WTC11 (cell line): ENCODE data around the gene LIMCH1. TPM values are rescaled to one million over a fixed set of nuclear protein-coding genes. Genes with fewer than 3 reads are reported as not detected.

Experiments used
- ATAC-seq: fragments of 200-7000 bp; cut with Tn5 transposase; 2 replicates; pipeline ENCODE4 v1.10.0; 2021; ENCODE audit warnings: mild to moderate bottlenecking, moderate library complexity
- CTCF ChIA-PET: fragments of 300-600 bp; sonication (Branson Sonifier 250); formaldehyde crosslinking; loops from one replicate; lab custom pipeline; 2021; ENCODE audit warnings: antibody characterized with exemption; lab: Charles Lee
- POLR2A ChIA-PET: fragments of 350-600 bp; sonication (Branson Sonifier 250); formaldehyde crosslinking; loops from one replicate; lab custom pipeline; 2021; ENCODE audit warnings: antibody characterized with exemption; lab: Charles Lee
- DNase-seq: peaks from one replicate; pipeline ENCODE4 v3.0.0; 2021; ENCODE audit warnings: low spot score
- H3K27ac Mint-ChIP-seq: 2 replicates; pipeline ENCODE4 v1.8.0; 2021; ENCODE audit warnings: mixed read lengths
- H3K27me3 Mint-ChIP-seq: 2 replicates; pipeline ENCODE4 v1.8.0; 2021; ENCODE audit warnings: low read depth, mild to moderate bottlenecking, moderate library complexity, mixed read lengths
- H3K36me3 Mint-ChIP-seq: 2 replicates; pipeline ENCODE4 v1.8.0; 2021; ENCODE audit warnings: mixed read lengths
- H3K4me1 Mint-ChIP-seq: 2 replicates; pipeline ENCODE4 v1.8.0; 2022; ENCODE audit warnings: mixed read lengths
- H3K4me3 Mint-ChIP-seq: 2 replicates; pipeline ENCODE4 v1.8.0; 2021; ENCODE audit warnings: mild to moderate bottlenecking, moderate library complexity, mixed read lengths
- H3K9me3 Mint-ChIP-seq: 2 replicates; pipeline ENCODE4 v1.8.0; 2021; ENCODE audit warnings: mixed read lengths
- E2F4 ChIP-seq: sonication (generic); formaldehyde crosslinking; IDR thresholded peaks from 2 replicates; pipeline ENCODE4 v1.8.1; 2022; ENCODE audit warnings: low read depth, mild to moderate bottlenecking, moderate library complexity, missing genetic modification reagents, borderline replicate concordance
- FOXK1 ChIP-seq: sonication (generic); formaldehyde crosslinking; IDR thresholded peaks from 2 replicates; pipeline ENCODE4 v1.8.0; 2022; ENCODE audit warnings: mild to moderate bottlenecking, moderate library complexity, missing genetic modification reagents
- RORB ChIP-seq: fragments of 250-450 bp; sonication (Bioruptor Pico); IDR thresholded peaks from 2 replicates; pipeline ENCODE4 v1.9.0; 2021; ENCODE audit warnings: mild to moderate bottlenecking
- SMAD4 ChIP-seq: sonication (generic); formaldehyde crosslinking; IDR thresholded peaks from 2 replicates; pipeline ENCODE4 v1.8.0; 2022; ENCODE audit warnings: mild to moderate bottlenecking, missing genetic modification reagents
- SP1 ChIP-seq: sonication (generic); formaldehyde crosslinking; conservative IDR thresholded peaks from 2 replicates; pipeline ENCODE4 v1.8.1; 2022; ENCODE audit warnings: missing genetic modification reagents
- TEAD1 ChIP-seq: sonication (generic); formaldehyde crosslinking; IDR thresholded peaks from 2 replicates; pipeline ENCODE4 v1.8.0; 2022; ENCODE audit warnings: mild to moderate bottlenecking, missing genetic modification reagents
- TP53 ChIP-seq: sonication (generic); formaldehyde crosslinking; IDR thresholded peaks from 2 replicates; pipeline ENCODE4 v1.8.1; 2023; ENCODE audit warnings: mild to moderate bottlenecking, missing genetic modification reagents
- USF1 ChIP-seq: sonication (generic); formaldehyde crosslinking; IDR thresholded peaks from 2 replicates; pipeline ENCODE4 v1.8.0; 2022; ENCODE audit warnings: mild to moderate bottlenecking, missing genetic modification reagents
- ZNF138 ChIP-seq: sonication (generic); formaldehyde crosslinking; conservative IDR thresholded peaks from 2 replicates; pipeline ENCODE4 v1.8.1; 2022; ENCODE audit warnings: mild to moderate bottlenecking, moderate library complexity, missing genetic modification reagents
- ZNF263 ChIP-seq: sonication (generic); formaldehyde crosslinking; IDR thresholded peaks from 2 replicates; pipeline ENCODE4 v1.8.1; 2022; ENCODE audit warnings: low read depth, mild to moderate bottlenecking, moderate library complexity, missing genetic modification reagents
- ZNF416 ChIP-seq: fragments of 250-450 bp; sonication (Bioruptor Pico); IDR thresholded peaks from 2 replicates; pipeline ENCODE4 v1.9.0; 2021; ENCODE audit warnings: mild to moderate bottlenecking, inconsistent platforms
- total RNA-seq: library from RNA; stranded (reverse); gene quantifications from 3 replicates; pipeline ENCODE4 v1.2.3, GENCODE V29; 2021
- TF ChIP-seq, protein P1 (sequence below): fragments of 250-450 bp; sonication (Bioruptor Pico); IDR thresholded peaks from 2 replicates; pipeline ENCODE4 v1.9.0; 2021; ENCODE audit warnings: mild to moderate bottlenecking
- TF ChIP-seq, protein P2 (sequence below): sonication (generic); formaldehyde crosslinking; IDR thresholded peaks from 2 replicates; pipeline ENCODE4 v1.8.1; 2023; ENCODE audit warnings: mild to moderate bottlenecking, moderate library complexity, missing genetic modification reagents
- TF ChIP-seq, protein P3 (sequence below): sonication (generic); formaldehyde crosslinking; conservative IDR thresholded peaks from 2 replicates; pipeline ENCODE4 v1.8.1; 2023; ENCODE audit warnings: mild to moderate bottlenecking, low read depth, missing genetic modification reagents, moderate library complexity

Gene LIMCH1
- total RNA-seq, 1 experiment from 2014 or later: 0.92 TPM

GRCh38 chr4:41714364-41715000 lies 176.5 kb downstream of the LIMCH1 start:
- ChIA-PET POLR2A (no interaction called here), CTCF (no interaction called here)
- H3K4me3 Mint-ChIP-seq: no peak overlapping the region
- no peak overlapping the region for H3K27ac Mint-ChIP-seq
- ATAC-seq (no peak), DNase-seq (no peak)
- TF ChIP-seq RORB (no peak), SMAD4 (CRISPR knock-in tag) (no peak), FOXK1 (CRISPR knock-in tag) (no peak), ZNF416 (CRISPR knock-in tag) (no peak), USF1 (CRISPR knock-in tag) (no peak)
- TF ChIP-seq, protein P1, sequence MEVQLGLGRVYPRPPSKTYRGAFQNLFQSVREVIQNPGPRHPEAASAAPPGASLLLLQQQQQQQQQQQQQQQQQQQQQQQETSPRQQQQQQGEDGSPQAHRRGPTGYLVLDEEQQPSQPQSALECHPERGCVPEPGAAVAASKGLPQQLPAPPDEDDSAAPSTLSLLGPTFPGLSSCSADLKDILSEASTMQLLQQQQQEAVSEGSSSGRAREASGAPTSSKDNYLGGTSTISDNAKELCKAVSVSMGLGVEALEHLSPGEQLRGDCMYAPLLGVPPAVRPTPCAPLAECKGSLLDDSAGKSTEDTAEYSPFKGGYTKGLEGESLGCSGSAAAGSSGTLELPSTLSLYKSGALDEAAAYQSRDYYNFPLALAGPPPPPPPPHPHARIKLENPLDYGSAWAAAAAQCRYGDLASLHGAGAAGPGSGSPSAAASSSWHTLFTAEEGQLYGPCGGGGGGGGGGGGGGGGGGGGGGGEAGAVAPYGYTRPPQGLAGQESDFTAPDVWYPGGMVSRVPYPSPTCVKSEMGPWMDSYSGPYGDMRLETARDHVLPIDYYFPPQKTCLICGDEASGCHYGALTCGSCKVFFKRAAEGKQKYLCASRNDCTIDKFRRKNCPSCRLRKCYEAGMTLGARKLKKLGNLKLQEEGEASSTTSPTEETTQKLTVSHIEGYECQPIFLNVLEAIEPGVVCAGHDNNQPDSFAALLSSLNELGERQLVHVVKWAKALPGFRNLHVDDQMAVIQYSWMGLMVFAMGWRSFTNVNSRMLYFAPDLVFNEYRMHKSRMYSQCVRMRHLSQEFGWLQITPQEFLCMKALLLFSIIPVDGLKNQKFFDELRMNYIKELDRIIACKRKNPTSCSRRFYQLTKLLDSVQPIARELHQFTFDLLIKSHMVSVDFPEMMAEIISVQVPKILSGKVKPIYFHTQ (CRISPR knock-in tag): no peak
- H3K9me3 Mint-ChIP-seq: peaks cover 8% of the 10 kb centered on the region
- no peaks in the 10 kb centered on the region for H3K36me3 Mint-ChIP-seq
- peaks cover 16% of the 10 kb centered on the region for H3K27me3 Mint-ChIP-seq
- H3K4me1 Mint-ChIP-seq: no peaks in the 10 kb centered on the region

DNA sequence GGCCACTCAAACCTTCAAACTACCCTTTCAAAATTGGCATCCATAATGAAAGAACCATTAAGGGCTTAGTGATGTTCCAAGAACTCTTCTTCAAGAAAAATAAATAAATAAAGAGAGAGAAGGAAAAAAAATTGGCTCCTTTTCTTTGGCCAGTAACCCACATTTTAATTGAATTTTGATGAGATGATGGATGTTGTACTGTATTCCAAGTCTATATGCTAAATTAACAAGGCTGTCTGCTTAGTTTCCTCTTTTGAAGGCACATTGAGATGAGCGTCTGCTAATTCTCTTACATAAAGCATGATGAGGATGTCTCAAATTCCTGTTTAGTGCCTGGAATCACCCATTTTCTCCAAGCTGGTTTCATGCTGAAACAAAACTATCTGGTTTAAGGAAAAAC lies 177.2 kb downstream of the LIMCH1 start:
- no peak for TF ChIP-seq FOXK1 (CRISPR knock-in tag)
- TF ChIP-seq SP1 (CRISPR knock-in tag): no peak
- no peak for TF ChIP-seq TP53
- no peak for TF ChIP-seq ZNF138 (CRISPR knock-in tag)
- TF ChIP-seq TEAD1 (CRISPR knock-in tag): no peak
- TF ChIP-seq E2F4 (CRISPR knock-in tag): no peak
- TF ChIP-seq, protein P2, sequence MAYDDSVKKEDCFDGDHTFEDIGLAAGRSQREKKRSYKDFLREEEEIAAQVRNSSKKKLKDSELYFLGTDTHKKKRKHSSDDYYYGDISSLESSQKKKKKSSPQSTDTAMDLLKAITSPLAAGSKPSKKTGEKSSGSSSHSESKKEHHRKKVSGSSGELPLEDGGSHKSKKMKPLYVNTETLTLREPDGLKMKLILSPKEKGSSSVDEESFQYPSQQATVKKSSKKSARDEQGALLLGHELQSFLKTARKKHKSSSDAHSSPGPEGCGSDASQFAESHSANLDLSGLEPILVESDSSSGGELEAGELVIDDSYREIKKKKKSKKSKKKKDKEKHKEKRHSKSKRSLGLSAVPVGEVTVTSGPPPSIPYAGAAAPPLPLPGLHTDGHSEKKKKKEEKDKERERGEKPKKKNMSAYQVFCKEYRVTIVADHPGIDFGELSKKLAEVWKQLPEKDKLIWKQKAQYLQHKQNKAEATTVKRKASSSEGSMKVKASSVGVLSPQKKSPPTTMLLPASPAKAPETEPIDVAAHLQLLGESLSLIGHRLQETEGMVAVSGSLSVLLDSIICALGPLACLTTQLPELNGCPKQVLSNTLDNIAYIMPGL (CRISPR knock-in tag): no peak
- no peak for TF ChIP-seq ZNF263 (CRISPR knock-in tag)
- TF ChIP-seq, protein P3, sequence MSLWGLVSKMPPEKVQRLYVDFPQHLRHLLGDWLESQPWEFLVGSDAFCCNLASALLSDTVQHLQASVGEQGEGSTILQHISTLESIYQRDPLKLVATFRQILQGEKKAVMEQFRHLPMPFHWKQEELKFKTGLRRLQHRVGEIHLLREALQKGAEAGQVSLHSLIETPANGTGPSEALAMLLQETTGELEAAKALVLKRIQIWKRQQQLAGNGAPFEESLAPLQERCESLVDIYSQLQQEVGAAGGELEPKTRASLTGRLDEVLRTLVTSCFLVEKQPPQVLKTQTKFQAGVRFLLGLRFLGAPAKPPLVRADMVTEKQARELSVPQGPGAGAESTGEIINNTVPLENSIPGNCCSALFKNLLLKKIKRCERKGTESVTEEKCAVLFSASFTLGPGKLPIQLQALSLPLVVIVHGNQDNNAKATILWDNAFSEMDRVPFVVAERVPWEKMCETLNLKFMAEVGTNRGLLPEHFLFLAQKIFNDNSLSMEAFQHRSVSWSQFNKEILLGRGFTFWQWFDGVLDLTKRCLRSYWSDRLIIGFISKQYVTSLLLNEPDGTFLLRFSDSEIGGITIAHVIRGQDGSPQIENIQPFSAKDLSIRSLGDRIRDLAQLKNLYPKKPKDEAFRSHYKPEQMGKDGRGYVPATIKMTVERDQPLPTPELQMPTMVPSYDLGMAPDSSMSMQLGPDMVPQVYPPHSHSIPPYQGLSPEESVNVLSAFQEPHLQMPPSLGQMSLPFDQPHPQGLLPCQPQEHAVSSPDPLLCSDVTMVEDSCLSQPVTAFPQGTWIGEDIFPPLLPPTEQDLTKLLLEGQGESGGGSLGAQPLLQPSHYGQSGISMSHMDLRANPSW (CRISPR knock-in tag): no peak
- ChIA-PET CTCF (no interaction called here), POLR2A (no interaction called here)
- H3K4me3 Mint-ChIP-seq: no peak overlapping the region
- peaks cover 23% of the 10 kb centered on the region for H3K27me3 Mint-ChIP-seq
- no peak overlapping the region for H3K27ac Mint-ChIP-seq
- ATAC-seq (no peak), DNase-seq (no peak)
- peaks cover 8% of the 10 kb centered on the region for H3K9me3 Mint-ChIP-seq
- no peaks in the 10 kb centered on the region for H3K36me3 Mint-ChIP-seq
- H3K4me1 Mint-ChIP-seq: no peaks in the 10 kb centered on the region
